Hepatocyte (in vitro differentiated cells): ENCODE results near the gene PTPRN2. TPM values are rescaled to one million over a fixed set of nuclear protein-coding genes. Genes with fewer than 3 reads are reported as not detected.

Source experiments
- DNase-seq: peaks from one replicate; pipeline ENCODE4 v3.0.0-alpha.2; 2016; ENCODE audit warnings: low spot score
- H2AFZ ChIP-seq: fragments of 200-600 bp; sonication (generic); 2 replicates; pipeline ENCODE4 v1.6.0; 2016; ENCODE audit warnings: antibody characterized with exemption, mild to moderate bottlenecking
- H3K27ac ChIP-seq: fragments of 200-600 bp; sonication (generic); 2 replicates; pipeline ENCODE4 v1.5.1; 2016; ENCODE audit warnings: mild to moderate bottlenecking
- H3K27me3 ChIP-seq: fragments of 200-600 bp; sonication (generic); 2 replicates; pipeline ENCODE4 v1.6.1; 2016
- H3K36me3 ChIP-seq: fragments of 200-600 bp; sonication (generic); replicated peaks from 2 replicates; pipeline ENCODE4 v1.5.1; 2016; ENCODE audit warnings: low read depth; ENCODE audit not compliant: insufficient read depth
- H3K4me1 ChIP-seq: fragments of 200-600 bp; sonication (generic); 2 replicates; pipeline ENCODE4 v1.5.1; 2016; ENCODE audit warnings: mild to moderate bottlenecking, moderate library complexity; ENCODE audit not compliant: insufficient read depth
- H3K4me2 ChIP-seq: fragments of 200-600 bp; sonication (generic); 2 replicates; pipeline ENCODE4 v1.6.0; 2016
- H3K4me3 ChIP-seq: fragments of 200-600 bp; sonication (generic); 2 replicates; pipeline ENCODE4 v1.5.1; 2016; ENCODE audit warnings: mild to moderate bottlenecking
- H3K79me2 ChIP-seq: fragments of 200-600 bp; sonication (generic); 2 replicates; pipeline ENCODE4 v1.6.0; 2017; ENCODE audit warnings: mild to moderate bottlenecking
- H3K9me2 ChIP-seq: fragments of 200-600 bp; sonication (generic); replicated peaks from 2 replicates; pipeline ENCODE4 v1.6.0; 2017; ENCODE audit warnings: mild to moderate bottlenecking; ENCODE audit not compliant: insufficient read depth
- H3K9me3 ChIP-seq: fragments of 200-600 bp; sonication (generic); 2 replicates; pipeline ENCODE4 v1.5.1; 2016; ENCODE audit warnings: low read depth, mild to moderate bottlenecking
- H4K20me1 ChIP-seq: fragments of 200-600 bp; sonication (generic); 2 replicates; pipeline ENCODE4 v1.6.0; 2016; ENCODE audit warnings: mild to moderate bottlenecking; ENCODE audit not compliant: insufficient read depth, poor library complexity, severe bottlenecking
- CTCF ChIP-seq: fragments of 200-600 bp; sonication (generic); IDR thresholded peaks from 2 replicates; pipeline ENCODE4 v1.5.1; 2016; ENCODE audit warnings: antibody characterized with exemption, mild to moderate bottlenecking; ENCODE audit not compliant: poor library complexity
- EZH2 ChIP-seq: fragments of 200-600 bp; sonication (generic); IDR thresholded peaks from 2 replicates; pipeline ENCODE4 v1.6.1; 2016; ENCODE audit warnings: antibody characterized with exemption, mild to moderate bottlenecking, borderline replicate concordance
- EZH2phosphoT487 ChIP-seq: fragments of 200-600 bp; sonication (generic); IDR thresholded peaks from one replicate; pipeline ENCODE4 v1.6.1; 2018; ENCODE audit warnings: antibody characterized with exemption, mild to moderate bottlenecking, low read depth, moderate library complexity; ENCODE audit not compliant: unreplicated experiment, severe bottlenecking
- WGBS: methylation state at CpG from one replicate; pipeline ENCODE4 v1.1.6; 2016; ENCODE audit warnings: low lambda C conversion rate; ENCODE audit errors: missing lambda C conversion rate; 5-methylcytosine and 5-hydroxymethylcytosine counted together
- polyA plus RNA-seq: library from polyadenylated mRNA; unstranded; fragments of >200 nt; fragmentation: Nextera tagmentation; extraction: Ambion mirVana; gene quantifications from 2 replicates; pipeline ENCODE4 v1.2.1, GENCODE V29; 2016
- total RNA-seq: library from RNA; depleted of rRNA; stranded (reverse); fragments of >200 nt; gene quantifications from 2 replicates; pipeline ENCODE4 v1.2.3, GENCODE V29; 2014

The PTPRN2 gene
- total and polyA plus RNA-seq, 2 experiments from 2014 or later: 2.1 to 3.3 TPM

- WGBS: 96% methylated on average over 26 of the region's 26 CpGs
- Histone ChIP-seq H3K79me2 (no peaks in the 10 kb centered on the region), H3K4me1 (no peaks in the 10 kb centered on the region), H3K27ac (no peak overlapping the region), H4K20me1 (no peaks in the 10 kb centered on the region), H3K9me3 (no peaks in the 10 kb centered on the region), H3K4me3 (no peak overlapping the region), H3K9me2 (no peaks in the 10 kb centered on the region), H3K27me3 (no peaks in the 10 kb centered on the region), H2AFZ (no peak overlapping the region), H3K36me3 (no peaks in the 10 kb centered on the region), H3K4me2 (no peak overlapping the region)
- TF ChIP-seq CTCF (no peak), EZH2 (no peak), EZH2phosphoT487 (no peak)
- no peak for DNase-seq
These were observed 734.4 kb downstream of the PTPRN2 start for GRCh38 chr7:157853076-157853788.

- DNase-seq: peak; percentile 71
- 22% methylated on average over 20 of the region's 20 CpGs for WGBS
These were observed 736.0 kb downstream of the PTPRN2 start for GRCh38 chr7:157851501-157852067.

GRCh38 chr7:157850481-157851444 is 736.9 kb downstream of the PTPRN2 start:
- Histone ChIP-seq H3K4me1 (no peaks in the 10 kb centered on the region), H3K27ac (no peak overlapping the region), H2AFZ (peak overlapping the region; percentile 70), H3K36me3 (no peaks in the 10 kb centered on the region), H3K9me2 (no peaks in the 10 kb centered on the region), H3K27me3 (no peaks in the 10 kb centered on the region), H4K20me1 (no peaks in the 10 kb centered on the region), H3K9me3 (no peaks in the 10 kb centered on the region), H3K4me3 (no peak overlapping the region), H3K4me2 (peak overlapping the region; percentile 73), H3K79me2 (no peaks in the 10 kb centered on the region)
- WGBS: 84% methylated on average over 20 of the region's 20 CpGs
- DNase-seq: no peak
- TF ChIP-seq EZH2phosphoT487 (no peak), CTCF (no peak), EZH2 (no peak)

More at GRCh38 chr7:157851501-157852067, 736.0 kb downstream of the PTPRN2 start:
- H3K27ac ChIP-seq: no peak overlapping the region
- H4K20me1 ChIP-seq: no peaks in the 10 kb centered on the region
- no peaks in the 10 kb centered on the region for H3K9me3 ChIP-seq
- H3K4me1 ChIP-seq: no peaks in the 10 kb centered on the region
- no peak for TF ChIP-seq EZH2phosphoT487
- peak overlapping the region; percentile 73 for H3K4me2 ChIP-seq
- no peaks in the 10 kb centered on the region for H3K79me2 ChIP-seq
- no peaks in the 10 kb centered on the region for H3K36me3 ChIP-seq
- H3K27me3 ChIP-seq: no peaks in the 10 kb centered on the region
- peak overlapping the region; percentile 70 for H2AFZ ChIP-seq
- H3K9me2 ChIP-seq: no peaks in the 10 kb centered on the region
- H3K4me3 ChIP-seq: no peak overlapping the region
